Occipital lobe (tissue), 2 donors: Measurements from ENCODE around the gene TNFSF12. TPM values are rescaled to one million over a fixed set of nuclear protein-coding genes. Genes with fewer than 3 reads are reported as not detected.

ENCODE experiments used
- DNase-seq: peaks from one replicate; lab custom pipeline; 2025; lab: John Stamatoyannopoulos, UW
- total RNA-seq: library from RNA; depleted of rRNA; stranded (reverse); fragments of >200 nt; gene quantifications from one replicate; pipeline ENCODE4 v1.2.3, GENCODE V29; 2014

TNFSF12 gene
- total RNA-seq, 1 donor from 2014 or later = 3.3 TPM

GRCh38 chr17:7563115-7563869 is 14.4 kb downstream of the TNFSF12 start:
- no peak for DNase-seq

DNA sequence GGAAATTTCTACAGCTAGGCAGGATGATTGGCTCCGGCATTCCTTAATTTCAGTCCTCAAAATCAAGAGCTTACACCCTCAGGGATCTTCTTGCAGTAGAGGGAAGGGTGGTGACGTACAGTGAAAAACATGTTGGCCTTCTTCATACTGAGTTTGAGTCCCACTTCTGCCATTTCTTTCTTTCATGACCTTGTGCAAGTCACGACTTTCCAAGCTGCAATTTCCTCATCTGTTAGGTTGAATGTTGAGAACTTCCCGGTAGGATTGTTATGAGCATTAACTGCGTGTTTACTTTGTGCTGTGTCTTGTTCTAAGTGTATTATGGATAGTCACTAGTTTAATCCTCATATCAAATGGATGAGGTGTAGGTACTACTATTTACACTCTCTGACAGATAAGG is 20.7 kb downstream of the TNFSF12 start:
- DNase-seq = no peak

DNA sequence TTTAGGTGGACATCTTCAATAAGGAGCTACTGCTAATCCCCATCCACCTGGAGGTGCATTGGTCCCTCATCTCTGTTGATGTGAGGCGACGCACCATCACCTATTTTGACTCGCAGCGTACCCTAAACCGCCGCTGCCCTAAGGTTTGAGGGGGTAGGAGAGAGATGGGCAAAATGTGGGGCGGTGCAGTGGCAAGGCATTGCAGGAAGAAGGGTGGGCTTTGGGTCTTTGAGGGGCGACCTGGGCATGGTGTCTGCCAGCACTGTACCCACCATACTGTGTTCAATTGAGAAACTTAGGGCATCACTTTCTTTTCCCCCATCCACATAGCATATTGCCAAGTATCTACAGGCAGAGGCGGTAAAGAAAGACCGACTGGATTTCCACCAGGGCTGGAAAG is 21.5 kb downstream of the TNFSF12 start:
- no peak for DNase-seq

GRCh38 chr17:7572338-7572587 is 23.4 kb downstream of the TNFSF12 start:
- DNase-seq = no peak

GRCh38 chr17:7572588-7573323 is 23.9 kb downstream of the TNFSF12 start:
- peak; percentile 99 for DNase-seq

DNA sequence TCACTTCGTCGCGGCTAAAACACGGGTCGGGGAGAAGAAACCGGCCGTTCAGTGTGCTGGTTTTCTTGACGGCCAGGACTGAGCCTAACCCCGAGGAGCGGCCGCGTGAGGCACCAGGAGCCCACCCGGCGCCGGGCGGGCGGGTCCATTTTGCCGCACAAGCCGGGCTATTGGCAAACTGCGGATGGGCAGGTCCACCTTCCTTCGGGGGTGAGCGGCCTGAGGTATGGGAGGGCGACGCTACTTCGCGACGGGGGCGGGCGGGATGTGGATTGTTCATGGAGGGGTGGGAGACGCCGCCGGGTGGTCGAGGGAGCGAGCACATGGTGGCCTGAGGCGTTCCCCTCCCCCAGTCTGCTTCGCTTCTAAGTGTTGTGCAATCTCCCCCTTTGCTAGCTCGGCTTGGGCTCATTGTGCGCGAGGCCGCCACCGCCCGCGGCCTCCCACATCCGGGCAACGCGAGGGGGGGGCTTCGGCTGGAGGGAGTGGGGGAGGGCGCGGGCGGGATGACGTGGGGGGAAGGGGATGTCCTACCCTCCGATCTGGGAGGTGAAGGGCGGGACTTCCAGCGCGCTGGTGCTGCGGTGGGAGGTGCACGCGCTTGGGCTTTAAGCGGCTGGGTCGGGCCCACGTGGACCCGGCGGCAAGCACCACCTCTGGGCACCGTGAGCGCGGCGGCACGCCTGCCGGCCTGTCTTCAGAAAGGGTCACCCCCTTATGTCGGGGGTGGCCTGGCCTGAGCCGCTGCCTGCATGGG is 24.6 kb downstream of the TNFSF12 start:
- DNase-seq = peak; percentile 86

- no peak for DNase-seq
Observed at GRCh38 chr17:7574176-7574953, 25.5 kb downstream of the TNFSF12 start.

DNA sequence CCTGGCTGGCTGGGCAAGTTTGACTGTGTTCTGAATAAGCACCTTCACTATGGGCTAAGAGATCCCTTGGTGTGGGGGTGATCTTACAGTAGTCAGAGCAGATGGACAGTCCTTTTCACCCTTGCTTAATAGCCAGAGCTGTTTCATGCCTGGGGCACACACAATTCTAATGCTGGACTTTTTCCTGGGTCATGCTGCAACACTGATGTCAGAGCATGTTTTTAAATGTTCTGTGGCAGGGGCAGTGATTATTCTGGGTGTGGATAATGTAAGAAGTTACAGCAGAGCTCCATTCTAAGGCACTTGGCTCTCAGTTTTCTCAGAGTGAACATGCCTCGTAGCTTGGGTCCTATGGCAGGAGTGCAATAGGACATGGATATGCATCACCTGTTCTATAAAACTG is 26.6 kb downstream of the TNFSF12 start:
- DNase-seq = no peak

- no peak for DNase-seq
Observed at GRCh38 chr17:7575959-7576358, 27.1 kb downstream of the TNFSF12 start.

DNA sequence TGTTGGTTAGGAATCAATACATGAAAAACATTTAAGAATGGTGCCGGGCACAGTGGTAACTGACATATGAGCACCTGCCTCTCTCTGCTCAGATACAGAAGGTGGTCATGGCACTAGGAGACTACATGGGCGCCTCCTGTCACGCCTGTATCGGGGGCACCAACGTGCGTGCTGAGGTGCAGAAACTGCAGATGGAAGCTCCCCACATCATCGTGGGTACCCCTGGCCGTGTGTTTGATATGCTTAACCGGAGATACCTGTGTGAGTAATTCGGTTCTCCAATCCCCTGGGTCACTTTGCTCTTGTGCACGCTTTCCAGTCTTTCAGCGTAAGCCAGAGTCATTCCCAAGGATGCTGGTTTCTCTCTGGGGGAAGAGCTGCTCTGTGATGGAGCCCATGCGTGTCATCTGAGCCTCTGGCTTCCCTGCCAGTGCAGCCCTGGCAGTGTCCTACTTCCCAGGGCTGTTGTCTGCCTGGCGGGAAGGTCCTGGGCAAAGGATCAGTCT is 27.6 kb downstream of the TNFSF12 start:
- DNase-seq = no peak

DNA sequence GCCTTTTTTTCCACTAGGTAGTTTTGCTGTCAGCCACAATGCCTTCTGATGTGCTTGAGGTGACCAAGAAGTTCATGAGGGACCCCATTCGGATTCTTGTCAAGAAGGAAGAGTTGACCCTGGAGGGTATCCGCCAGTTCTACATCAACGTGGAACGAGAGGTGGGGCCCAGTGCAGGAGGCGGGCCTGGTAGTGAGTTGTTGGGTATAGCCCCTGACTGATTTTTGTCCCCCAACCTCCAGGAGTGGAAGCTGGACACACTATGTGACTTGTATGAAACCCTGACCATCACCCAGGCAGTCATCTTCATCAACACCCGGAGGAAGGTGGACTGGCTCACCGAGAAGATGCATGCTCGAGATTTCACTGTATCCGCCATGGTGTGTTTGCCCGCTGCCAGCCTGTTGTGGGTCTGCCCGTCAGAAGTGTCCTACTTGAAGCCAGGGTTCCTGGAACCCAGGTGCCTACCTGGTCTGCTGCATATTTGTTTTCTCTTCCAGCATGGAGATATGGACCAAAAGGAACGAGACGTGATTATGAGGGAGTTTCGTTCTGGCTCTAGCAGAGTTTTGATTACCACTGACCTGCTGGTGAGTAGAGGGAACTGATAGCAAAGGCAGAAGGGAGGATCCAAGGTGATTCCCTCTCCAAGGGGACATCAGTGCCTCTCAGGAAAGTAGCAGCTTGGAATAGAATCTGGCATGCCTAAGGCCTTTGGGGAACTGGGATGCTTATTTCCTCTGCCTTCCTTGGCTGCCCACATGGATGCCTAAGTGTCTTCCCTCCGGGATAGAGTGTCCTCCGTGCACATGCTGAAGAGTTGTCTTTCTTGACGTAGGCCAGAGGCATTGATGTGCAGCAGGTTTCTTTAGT is 28.7 kb downstream of the TNFSF12 start:
- DNase-seq = no peak

DNA sequence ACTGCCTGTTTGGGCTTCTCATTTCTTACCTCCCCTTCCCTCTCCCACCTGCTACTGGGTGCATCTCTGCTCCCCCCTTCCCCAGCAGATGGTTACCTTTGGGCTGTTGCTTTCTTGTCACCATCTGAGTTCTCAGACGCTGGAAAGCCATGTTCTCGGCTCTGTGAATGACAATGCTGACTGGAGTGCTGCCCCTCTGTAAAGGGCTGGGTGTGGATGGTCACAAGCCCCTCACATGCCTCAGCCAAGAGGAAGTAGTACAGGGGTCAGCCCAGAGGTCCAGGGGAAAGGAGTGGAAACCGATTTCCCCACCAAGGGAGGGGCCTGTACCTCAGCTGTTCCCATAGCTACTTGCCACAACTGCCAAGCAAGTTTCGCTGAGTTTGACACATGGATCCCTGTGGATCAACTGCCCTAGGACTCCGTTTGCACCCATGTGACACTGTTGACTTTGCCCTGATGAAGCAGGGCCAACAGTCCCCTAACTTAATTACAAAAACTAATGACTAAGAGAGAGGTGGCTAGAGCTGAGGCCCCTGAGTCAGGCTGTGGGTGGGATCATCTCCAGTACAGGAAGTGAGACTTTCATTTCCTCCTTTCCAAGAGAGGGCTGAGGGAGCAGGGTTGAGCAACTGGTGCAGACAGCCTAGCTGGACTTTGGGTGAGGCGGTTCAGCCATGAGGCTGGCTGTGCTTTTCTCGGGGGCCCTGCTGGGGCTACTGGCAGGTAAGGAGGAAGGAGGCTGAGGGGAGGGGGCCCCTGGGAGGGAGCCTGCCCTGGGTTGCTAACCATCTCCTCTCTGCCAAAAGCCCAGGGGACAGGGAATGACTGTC is 30.4 kb downstream of the TNFSF12 start, which contains the start of gene CD68:
Gene CD68, plus strand, starts transcription at position 638 of the 833 bp plus-strand sequence. Its CDS starts 40 bp downstream, at position 678.
- no peak for DNase-seq

DNA sequence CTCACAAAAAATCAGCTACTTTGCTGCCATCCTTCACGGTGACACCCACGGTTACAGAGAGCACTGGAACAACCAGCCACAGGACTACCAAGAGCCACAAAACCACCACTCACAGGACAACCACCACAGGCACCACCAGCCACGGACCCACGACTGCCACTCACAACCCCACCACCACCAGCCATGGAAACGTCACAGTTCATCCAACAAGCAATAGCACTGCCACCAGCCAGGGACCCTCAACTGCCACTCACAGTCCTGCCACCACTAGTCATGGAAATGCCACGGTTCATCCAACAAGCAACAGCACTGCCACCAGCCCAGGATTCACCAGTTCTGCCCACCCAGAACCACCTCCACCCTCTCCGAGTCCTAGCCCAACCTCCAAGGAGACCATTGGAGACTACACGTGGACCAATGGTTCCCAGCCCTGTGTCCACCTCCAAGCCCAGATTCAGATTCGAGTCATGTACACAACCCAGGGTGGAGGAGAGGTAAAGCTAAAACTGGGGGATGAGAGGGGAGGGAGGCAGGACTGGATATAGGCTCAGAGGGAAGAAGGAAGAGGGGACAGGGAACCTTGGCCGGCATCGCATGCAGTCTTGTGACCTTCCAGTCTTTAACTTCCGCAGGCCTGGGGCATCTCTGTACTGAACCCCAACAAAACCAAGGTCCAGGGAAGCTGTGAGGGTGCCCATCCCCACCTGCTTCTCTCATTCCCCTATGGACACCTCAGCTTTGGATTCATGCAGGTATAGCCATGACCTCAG is 31.2 kb downstream of the TNFSF12 start:
- DNase-seq = no peak

GRCh38 chr17:7580604-7581575 is 32.0 kb downstream of the TNFSF12 start:
- DNase-seq = no peak

DNA sequence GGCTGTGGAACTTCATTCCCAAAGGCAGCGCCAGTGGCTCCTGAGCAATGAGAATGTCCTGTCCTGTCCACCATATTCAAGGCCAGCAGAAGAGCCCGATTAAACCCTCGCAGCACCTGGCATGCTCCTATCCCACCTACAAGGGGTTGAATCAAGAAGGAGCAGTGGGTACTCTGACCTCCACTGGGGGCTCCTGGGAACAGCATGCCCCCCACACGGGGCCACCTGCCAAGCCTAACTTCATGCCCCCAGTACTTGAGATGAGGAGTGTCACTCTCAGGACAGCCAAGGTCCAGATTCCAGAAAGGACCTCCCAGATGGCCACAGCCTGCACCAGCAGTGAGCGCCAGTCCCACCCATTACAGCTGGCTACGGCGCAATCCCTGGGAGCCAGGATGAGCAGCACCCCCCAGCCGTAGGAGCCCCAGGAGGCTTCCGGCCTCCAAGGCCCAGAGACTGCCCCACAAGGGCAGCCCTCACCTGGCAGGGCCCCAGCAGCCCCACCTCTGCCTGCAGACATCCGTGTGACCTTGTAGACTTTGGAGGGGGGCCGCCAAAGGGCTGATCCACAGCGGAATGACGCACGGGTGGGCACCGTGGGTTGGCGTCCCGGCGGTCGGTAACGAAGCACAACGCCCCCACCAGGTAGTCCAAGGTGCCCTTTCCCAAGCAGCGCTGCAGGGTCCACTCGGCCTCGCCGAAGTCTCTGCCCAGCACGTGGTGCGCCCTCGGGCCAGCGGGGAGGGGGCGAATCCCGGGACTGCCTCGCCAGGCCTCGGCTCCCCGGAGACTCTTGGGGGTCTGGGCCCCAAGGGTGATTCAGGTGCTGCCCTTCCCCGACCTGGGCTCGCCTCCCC is 33.8 kb downstream of the TNFSF12 start:
- DNase-seq = no peak
